ENCODE data around the gene GLI2. TPM values are rescaled to one million over a fixed set of nuclear protein-coding genes. Genes with fewer than 3 reads are reported as not detected.
A peak's percentile ranks its signal among the peaks of the same experiment; 100 is the strongest.

GLI2 gene
- total RNA-seq, 3 donors from 2014 or later, result 1.0 to 7.3 (median 1.3) TPM

DNA sequence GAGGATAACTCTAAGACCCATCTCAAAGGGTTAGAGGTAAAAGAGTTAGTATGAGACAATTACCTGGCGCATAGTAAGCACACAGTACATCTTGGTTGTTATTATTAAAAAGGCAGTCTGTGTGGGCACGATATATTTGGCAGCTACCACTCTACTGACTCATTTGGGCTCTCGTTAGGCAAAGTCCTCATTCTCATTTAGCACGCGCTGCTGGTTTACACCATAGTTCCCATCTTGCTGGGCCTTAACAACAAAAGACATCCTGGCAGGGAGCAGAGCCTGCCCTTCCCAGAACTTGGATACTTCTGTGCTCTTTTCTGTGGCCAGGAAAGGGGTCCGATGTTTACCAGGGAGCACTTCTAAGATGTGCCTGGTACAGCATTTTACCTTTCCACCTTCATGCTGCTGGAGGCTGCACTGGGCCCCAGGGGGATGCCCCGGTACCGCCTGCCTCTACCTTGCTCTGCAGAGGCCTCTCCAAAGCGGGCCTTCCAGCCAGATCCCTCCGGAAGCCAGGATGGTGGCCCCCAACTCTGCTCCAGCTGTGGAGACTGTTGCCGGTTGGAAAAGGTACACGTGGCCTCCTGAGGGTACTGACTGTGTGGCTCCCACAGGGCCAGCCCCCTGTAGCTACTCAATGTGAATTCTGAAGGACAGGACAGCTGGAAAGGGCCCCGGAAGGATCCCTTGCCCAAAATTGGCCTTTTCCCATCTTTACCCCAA is 15.0 kb downstream of the GLI2 start:
- Histone ChIP-seq H3K36me3 (ENCODE audit: low read depth) (no peaks in the 10 kb centered on the region), H3K4me3 (no peak overlapping the region), H3K4me1 (ENCODE audit: low read depth) (no peaks in the 10 kb centered on the region), H3K9me3 (no peaks in the 10 kb centered on the region)
- TF ChIP-seq, protein P1, sequence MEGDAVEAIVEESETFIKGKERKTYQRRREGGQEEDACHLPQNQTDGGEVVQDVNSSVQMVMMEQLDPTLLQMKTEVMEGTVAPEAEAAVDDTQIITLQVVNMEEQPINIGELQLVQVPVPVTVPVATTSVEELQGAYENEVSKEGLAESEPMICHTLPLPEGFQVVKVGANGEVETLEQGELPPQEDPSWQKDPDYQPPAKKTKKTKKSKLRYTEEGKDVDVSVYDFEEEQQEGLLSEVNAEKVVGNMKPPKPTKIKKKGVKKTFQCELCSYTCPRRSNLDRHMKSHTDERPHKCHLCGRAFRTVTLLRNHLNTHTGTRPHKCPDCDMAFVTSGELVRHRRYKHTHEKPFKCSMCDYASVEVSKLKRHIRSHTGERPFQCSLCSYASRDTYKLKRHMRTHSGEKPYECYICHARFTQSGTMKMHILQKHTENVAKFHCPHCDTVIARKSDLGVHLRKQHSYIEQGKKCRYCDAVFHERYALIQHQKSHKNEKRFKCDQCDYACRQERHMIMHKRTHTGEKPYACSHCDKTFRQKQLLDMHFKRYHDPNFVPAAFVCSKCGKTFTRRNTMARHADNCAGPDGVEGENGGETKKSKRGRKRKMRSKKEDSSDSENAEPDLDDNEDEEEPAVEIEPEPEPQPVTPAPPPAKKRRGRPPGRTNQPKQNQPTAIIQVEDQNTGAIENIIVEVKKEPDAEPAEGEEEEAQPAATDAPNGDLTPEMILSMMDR (IDR thresholded peaks at IDR 0.05), result no peak
- ATAC-seq, result no peak
- intact Hi-C loops (cut with DNase I, micrococcal nuclease), result no loop called here
- DNase-seq, result no peak

DNA sequence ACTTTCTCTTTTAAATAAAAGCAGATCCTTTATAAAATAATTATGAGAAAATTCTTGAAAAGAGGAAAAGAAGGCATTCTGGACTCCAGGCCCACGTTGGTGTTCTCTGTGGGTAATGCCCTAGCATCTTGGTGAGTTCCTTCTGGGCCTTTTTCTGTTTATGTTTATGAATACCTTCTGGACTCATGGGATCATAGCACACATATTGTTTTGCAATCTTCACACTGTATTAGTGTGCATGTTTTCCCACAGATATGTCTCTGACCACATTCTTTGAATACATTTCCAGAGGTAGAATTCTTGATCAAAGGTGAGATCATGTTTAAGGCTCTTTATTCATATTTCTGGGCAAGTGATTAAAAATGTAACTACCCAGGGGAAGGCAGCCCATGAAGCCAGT is 15.9 kb downstream of the GLI2 start:
- ATAC-seq, result no peak
- Histone ChIP-seq H3K4me3 (no peak overlapping the region), H3K9me3 (no peaks in the 10 kb centered on the region), H3K4me1 (ENCODE audit: low read depth) (no peaks in the 10 kb centered on the region), H3K36me3 (ENCODE audit: low read depth) (no peaks in the 10 kb centered on the region)
- intact Hi-C loops (cut with DNase I, micrococcal nuclease), result no loop called here
- DNase-seq, result no peak
- TF ChIP-seq, protein P1 (IDR thresholded peaks at IDR 0.05), result no peak

DNA sequence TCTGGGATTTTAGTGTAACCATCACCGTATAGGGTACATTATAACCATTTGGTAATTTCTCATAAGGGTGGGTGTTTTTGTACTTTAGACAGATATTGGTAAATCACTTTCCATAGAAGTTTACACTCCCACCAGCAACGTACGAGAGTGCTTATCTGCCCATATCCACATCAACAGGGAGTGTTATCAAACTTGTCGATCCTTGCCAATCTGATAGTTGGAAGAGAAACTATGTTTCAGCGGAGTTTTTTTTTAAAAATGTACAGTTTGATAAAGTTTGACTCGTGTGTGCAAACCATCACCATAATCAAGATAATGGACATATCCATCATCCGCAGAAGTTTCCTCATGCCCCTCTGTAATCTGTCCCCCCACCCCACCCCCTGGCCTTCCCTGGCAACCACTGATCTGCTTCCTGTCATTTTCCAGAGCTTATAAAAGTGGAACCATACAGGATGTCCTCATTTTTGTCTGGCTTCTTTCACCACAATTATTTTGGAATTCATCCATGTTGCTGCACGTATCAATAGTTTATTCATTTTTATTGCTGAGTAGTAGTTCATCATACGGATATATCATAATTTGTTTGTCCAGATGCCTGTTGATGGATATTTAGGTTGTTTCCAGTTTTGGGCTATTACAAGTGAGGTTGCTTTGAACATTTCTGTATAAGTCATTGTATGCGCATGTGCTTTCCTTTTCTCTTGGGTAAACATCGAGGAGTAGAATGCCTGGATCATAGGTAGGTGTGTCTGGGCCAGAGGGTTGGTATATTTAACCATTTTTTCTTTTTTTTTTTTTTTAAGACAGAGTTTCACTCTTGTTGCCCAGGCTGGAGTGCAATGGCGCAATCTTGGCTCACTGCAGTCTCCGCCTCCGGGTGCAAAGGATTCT is 18.6 kb downstream of the GLI2 start:
- Histone ChIP-seq H3K4me3 (no peak overlapping the region), H3K4me1 (ENCODE audit: low read depth) (no peaks in the 10 kb centered on the region), H3K36me3 (ENCODE audit: low read depth) (no peaks in the 10 kb centered on the region), H3K9me3 (no peaks in the 10 kb centered on the region)
- TF ChIP-seq, protein P1 (IDR thresholded peaks at IDR 0.05), result no peak
- ATAC-seq (no peak), DNase-seq (no peak)
- intact Hi-C loops (cut with DNase I, micrococcal nuclease), result no loop called here

DNA sequence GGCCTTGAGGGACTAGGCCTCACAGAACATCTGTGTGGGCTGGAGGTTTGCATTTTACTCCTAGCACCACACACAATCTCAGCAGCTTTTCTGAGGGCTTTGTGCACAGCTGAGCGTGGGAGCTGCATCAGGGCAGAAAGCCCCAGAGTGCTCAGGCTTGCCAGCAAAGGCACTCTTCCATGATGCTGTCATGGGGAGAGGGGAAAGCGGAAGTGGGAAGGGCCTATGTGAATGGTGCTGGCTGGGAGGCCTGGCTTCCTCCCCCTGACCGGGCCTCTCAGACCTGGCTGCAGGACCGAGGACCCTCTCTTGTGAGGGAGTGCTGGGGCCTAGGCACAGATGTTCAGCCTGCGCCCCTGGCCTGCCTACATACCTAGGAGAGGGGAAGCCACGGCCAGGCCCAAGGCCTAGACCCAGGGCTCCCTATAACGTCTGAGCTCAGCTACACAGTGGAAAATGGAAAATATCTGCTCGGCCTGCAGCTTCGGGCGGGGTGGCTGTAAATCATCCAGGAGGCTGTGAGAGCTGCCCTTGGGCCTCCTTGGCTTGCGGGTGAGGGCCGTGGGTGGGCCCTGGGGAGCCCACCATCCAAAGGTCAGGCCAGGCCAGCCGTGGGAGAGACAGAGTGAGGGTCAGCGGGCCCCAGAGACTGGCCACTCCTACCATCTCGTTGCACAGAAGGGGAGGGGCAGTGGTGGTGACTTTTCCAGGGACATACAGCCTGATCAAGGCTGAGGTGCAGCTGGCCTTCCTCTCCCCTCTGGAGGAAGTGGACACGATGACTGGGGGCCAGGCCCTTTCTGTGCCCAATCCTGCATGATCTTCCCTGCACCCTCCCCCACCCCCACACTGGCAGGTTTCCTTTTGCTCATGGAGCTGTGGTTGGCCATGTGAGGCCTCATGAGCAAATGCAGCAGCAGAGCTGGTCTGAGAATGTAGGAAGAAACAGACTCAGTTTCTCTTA is 22.8 kb downstream of the GLI2 start:
- no peaks in the 10 kb centered on the region for H3K9me3 ChIP-seq
- no peak overlapping the region for H3K4me3 ChIP-seq
- intact Hi-C loops (cut with DNase I, micrococcal nuclease), result no loop called here
- ATAC-seq, result peak; percentile 66
- no peaks in the 10 kb centered on the region for H3K4me1 ChIP-seq (ENCODE audit: low read depth)
- no peaks in the 10 kb centered on the region for H3K36me3 ChIP-seq (ENCODE audit: low read depth)
- peak in 1 of 3 donors; percentile 51 for DNase-seq
- TF ChIP-seq, protein P1 (IDR thresholded peaks at IDR 0.05), result no peak

All from mucosa of descending colon (tissue), 3 donors.